T-cell (primary cell): ENCODE results near the gene SEC61B. TPM values are rescaled to one million over a fixed set of nuclear protein-coding genes. Genes with fewer than 3 reads are reported as not detected.

ENCODE experiments used
- ATAC-seq, 4 experiments: fragments of 200-7000 bp in 3 of 4; fragments of 150-1000 bp in 1 of 4; cut with Tn5 transposase; replicated peaks in 1 of 4; 1 replicate in 3 of 4; 2 replicates in 1 of 4; pipeline ENCODE4 v1.10.0; 2021; ENCODE audit warnings: moderate library complexity in 3 of 4, mild to moderate bottlenecking in 2 of 4, moderate number of reproducible peaks in 1 of 4
- CTCF ChIA-PET, 2 donors: fragments of 300-600 bp; sonication (Branson Sonifier 250); formaldehyde crosslinking; loops; one replicate each; lab custom pipeline; 2022; ENCODE audit warnings: antibody characterized with exemption in 2 of 2; lab: Charles Lee
- POLR2A ChIA-PET, 2 donors: fragments of 300-600 bp; sonication (Branson Sonifier 250); formaldehyde crosslinking; loops; one replicate each; lab custom pipeline; 2022; ENCODE audit warnings: antibody characterized with exemption in 2 of 2; lab: Charles Lee
- DNase-seq, 35 experiments: peaks; one replicate each; pipeline versions ENCODE4 v3.0.0 to v3.0.0-alpha.2; 2013 to 2023
- H3K27ac ChIP-seq: one replicate; pipeline ENCODE4 v1.5.1; 2013; ENCODE audit warnings: low read length
- H3K27me3 ChIP-seq, 2 experiments: replicated peaks in 1 of 2; 1 replicate in 1 of 2; 2 replicates in 1 of 2; pipeline versions ENCODE4 v1.6.1 to v1.7.0; 2013; ENCODE audit warnings: low read length in 1 of 2, mixed read lengths in 1 of 2; ENCODE audit not compliant: control insufficient read depth in 2 of 2, insufficient read depth in 2 of 2; ENCODE audit errors: extremely low read depth in 1 of 2
- H3K36me3 ChIP-seq, 2 donors: 1 replicate in 1 of 2; 2 replicates in 1 of 2; pipeline versions ENCODE4 v1.6.1 to v1.7.0; 2013; ENCODE audit warnings: low read length in 1 of 2; ENCODE audit not compliant: control insufficient read depth in 2 of 2, insufficient read depth in 1 of 2; ENCODE audit errors: extremely low read depth in 1 of 2
- H3K4me1 ChIP-seq, 2 experiments: 1 replicate in 1 of 2; 2 replicates in 1 of 2; pipeline versions ENCODE4 v1.6.1 to v1.7.0; 2013; ENCODE audit warnings: low read length in 2 of 2, mixed read lengths in 1 of 2; ENCODE audit not compliant: insufficient read depth in 2 of 2, control insufficient read depth in 1 of 2; ENCODE audit errors: extremely low read depth in 1 of 2
- H3K4me3 ChIP-seq, 2 donors: 1 replicate in 1 of 2; 2 replicates in 1 of 2; pipeline versions ENCODE4 v1.5.1 to v1.7.0; 2013; ENCODE audit warnings: mild to moderate bottlenecking in 2 of 2, low read length in 1 of 2, moderate library complexity in 1 of 2; ENCODE audit not compliant: control insufficient read depth in 1 of 2; ENCODE audit errors: extremely low read depth in 1 of 2
- H3K9me3 ChIP-seq: 2 replicates; pipeline ENCODE4 v1.7.0; 2013
- H3K27ac Mint-ChIP-seq, 2 donors: one replicate each; pipeline ENCODE4 v1.8.0; 2020 to 2021; ENCODE audit warnings: mild to moderate bottlenecking in 2 of 2, mixed read lengths in 2 of 2
- H3K27me3 Mint-ChIP-seq, 2 donors: one replicate each; pipeline ENCODE4 v1.8.0; 2021 to 2022; ENCODE audit warnings: mixed read lengths in 2 of 2
- H3K36me3 Mint-ChIP-seq: one replicate; pipeline ENCODE4 v1.8.0; 2021; ENCODE audit warnings: mixed read lengths
- H3K4me1 Mint-ChIP-seq, 3 donors: one replicate each; pipeline ENCODE4 v1.8.0; 2020 to 2022; ENCODE audit warnings: mixed read lengths in 3 of 3, mild to moderate bottlenecking in 1 of 3
- H3K4me3 Mint-ChIP-seq, 3 donors: one replicate each; pipeline ENCODE4 v1.8.0; 2020 to 2022; ENCODE audit warnings: mild to moderate bottlenecking in 3 of 3, mixed read lengths in 3 of 3, moderate library complexity in 3 of 3
- H3K9me3 Mint-ChIP-seq, 3 donors: one replicate each; pipeline ENCODE4 v1.8.0; 2020 to 2022; ENCODE audit warnings: mixed read lengths in 3 of 3
- WGBS: methylation state at CpG from one replicate; pipeline ENCODE4 v1.1.5; 2013; ENCODE audit warnings: missing lambda C conversion rate; ENCODE audit not compliant: insufficient coverage; 5-methylcytosine and 5-hydroxymethylcytosine counted together
- total RNA-seq, 35 experiments: library from RNA in 6 of 35; stranded (reverse) in 6 of 35; fragments of 120-200 nt in 1 of 35; gene quantifications; one replicate each; pipeline versions ENCODE4 v1.2.1 to v1.2.4 and lab custom pipeline; 2013 to 2026

SEC61B gene
- total RNA-seq, 5 donors from 2014 or later (not counting 1 experiment from before 2014, with no cell fraction given), result 54.9 to 91.5 (median 84.0) TPM

DNA sequence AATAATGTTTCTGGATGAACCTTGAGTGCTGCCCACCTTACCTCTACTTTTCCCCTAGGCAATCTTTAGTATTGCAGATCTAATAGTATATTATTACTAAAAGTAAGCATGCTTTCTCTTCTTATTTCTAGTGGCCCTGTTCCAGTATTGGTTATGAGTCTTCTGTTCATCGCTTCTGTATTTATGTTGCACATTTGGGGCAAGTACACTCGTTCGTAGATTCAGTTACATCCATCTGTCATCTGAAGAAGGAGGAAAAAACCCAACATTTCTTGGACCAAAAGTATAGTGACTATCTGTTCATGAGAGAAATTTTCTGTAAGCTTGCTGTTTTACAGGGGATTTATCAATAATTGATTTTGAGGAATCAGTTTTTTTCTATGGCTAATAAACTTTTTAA is 8.1 kb downstream of the SEC61B start:
- WGBS, result no CpG with 5 or more reads among the region's 3 CpGs
- no peak overlapping the region for H3K4me3 Mint-ChIP-seq
- Histone ChIP-seq H3K27me3 (no peaks in the 10 kb centered on the region), H3K4me3 (no peak overlapping the region), H3K36me3 (peaks cover 9 to 61% of the 10 kb centered on the region in 2 donors), H3K4me1 (no peaks in the 10 kb centered on the region), H3K9me3 (no peaks in the 10 kb centered on the region), H3K27ac (no peak overlapping the region)
- no peak for ATAC-seq
- ChIA-PET POLR2A (no interaction called here), CTCF (interaction anchor here in 1 of 2 donors (0.6 kb wide), 1 partner anchor 380 kb away, joined by 3 read pairs; no protein-coding TSS in a partner anchor)
- no peaks in the 10 kb centered on the region for H3K27me3 Mint-ChIP-seq
- no peak for DNase-seq
- H3K9me3 Mint-ChIP-seq, result no peaks in the 10 kb centered on the region
- H3K36me3 Mint-ChIP-seq, result peaks cover 42% of the 10 kb centered on the region
- H3K4me1 Mint-ChIP-seq, result peaks cover 20 to 25% (median 21%) of the 10 kb centered on the region in 3 donors
- H3K27ac Mint-ChIP-seq, result no peak overlapping the region

DNA sequence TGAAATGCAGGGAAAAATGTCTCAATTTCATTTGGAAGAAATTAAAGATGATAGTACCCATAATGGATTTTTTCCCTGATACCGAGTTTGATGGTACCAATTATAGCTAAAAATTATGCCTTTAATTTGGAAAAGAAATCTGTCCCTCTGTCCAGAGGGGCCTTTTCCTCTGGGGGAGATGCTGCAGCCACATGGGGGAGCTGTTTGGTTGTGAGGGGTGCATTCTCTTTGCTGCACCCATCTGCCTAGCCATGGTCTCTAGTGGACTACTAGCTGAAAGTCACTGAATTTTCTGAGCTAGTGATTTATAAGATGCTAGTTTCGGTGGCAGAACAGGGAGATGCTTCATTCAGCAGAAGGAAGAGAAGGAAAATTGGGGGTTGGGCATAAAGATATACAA is 9.6 kb downstream of the SEC61B start:
- POLR2A ChIA-PET, result interaction anchor here (1.0 to 3.3 kb wide), 2 partner anchors 9 kb away, joined by 4 to 13 read pairs; partner anchors contain the start of genes SEC61B (in 2 of the 2) and ALG2 (in 1 of the 2)
- H3K36me3 Mint-ChIP-seq, result peaks cover 40% of the 10 kb centered on the region
- no peak overlapping the region for H3K4me3 Mint-ChIP-seq
- peaks cover 13 to 22% (median 13%) of the 10 kb centered on the region in 3 donors for H3K4me1 Mint-ChIP-seq
- Histone ChIP-seq H3K36me3 (peaks cover 3 to 52% of the 10 kb centered on the region in 2 donors), H3K27ac (no peak overlapping the region), H3K4me3 (no peak overlapping the region), H3K27me3 (no peaks in the 10 kb centered on the region), H3K9me3 (no peaks in the 10 kb centered on the region), H3K4me1 (no peaks in the 10 kb centered on the region)
- 100% methylated on average over 1 of the region's 2 CpGs for WGBS
- no peaks in the 10 kb centered on the region for H3K27me3 Mint-ChIP-seq
- ATAC-seq (no peak), DNase-seq (peak in 11 of 35 experiments; percentile 6 to 35 (median 23))
- CTCF ChIA-PET, result interaction anchor here (0.5 to 1.9 kb wide), 9 partner anchors 9 to 1182 kb away, joined by 3 to 9 read pairs (median 4); partner anchors contain the start of genes ALG2 (in 2 of the 2) and SEC61B (in 2 of the 2)
- H3K27ac Mint-ChIP-seq, result no peak overlapping the region
- H3K9me3 Mint-ChIP-seq, result no peaks in the 10 kb centered on the region

DNA sequence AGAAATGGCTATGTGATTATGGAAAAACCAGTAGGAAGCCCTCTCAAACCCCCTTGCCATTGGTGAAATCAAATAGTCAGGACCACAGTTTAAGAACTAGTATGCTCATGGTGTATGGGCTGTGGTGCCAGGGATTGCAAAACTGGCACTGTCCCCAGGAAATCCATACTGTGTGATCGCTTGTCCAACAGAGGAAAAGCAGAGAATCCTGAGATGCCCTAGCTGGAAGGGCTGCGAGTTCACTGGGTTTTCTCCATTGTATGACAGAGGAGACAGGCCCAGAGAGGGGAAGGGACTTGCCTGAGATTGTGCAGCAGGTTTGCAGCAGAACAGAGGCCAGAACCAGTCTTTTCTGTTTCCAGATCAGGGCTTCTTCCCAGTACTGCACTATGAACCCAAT is 12.5 kb downstream of the SEC61B start:
- ATAC-seq (no peak), DNase-seq (no peak)
- ChIA-PET CTCF (no interaction called here), POLR2A (no interaction called here)
- Mint-ChIP-seq H3K9me3 (no peaks in the 10 kb centered on the region), H3K36me3 (peaks cover 41% of the 10 kb centered on the region), H3K4me3 (no peak overlapping the region), H3K27ac (no peak overlapping the region), H3K27me3 (no peaks in the 10 kb centered on the region), H3K4me1 (peaks cover 5 to 11% (median 7%) of the 10 kb centered on the region in 3 donors)
- H3K9me3 ChIP-seq, result no peaks in the 10 kb centered on the region
- H3K36me3 ChIP-seq, result peaks cover 0 to 32% of the 10 kb centered on the region in 2 donors
- no peaks in the 10 kb centered on the region for H3K27me3 ChIP-seq
- no peak overlapping the region for H3K4me3 ChIP-seq
- 95% methylated on average over 2 of the region's 2 CpGs for WGBS
- H3K4me1 ChIP-seq, result no peaks in the 10 kb centered on the region
- no peak overlapping the region for H3K27ac ChIP-seq

DNA sequence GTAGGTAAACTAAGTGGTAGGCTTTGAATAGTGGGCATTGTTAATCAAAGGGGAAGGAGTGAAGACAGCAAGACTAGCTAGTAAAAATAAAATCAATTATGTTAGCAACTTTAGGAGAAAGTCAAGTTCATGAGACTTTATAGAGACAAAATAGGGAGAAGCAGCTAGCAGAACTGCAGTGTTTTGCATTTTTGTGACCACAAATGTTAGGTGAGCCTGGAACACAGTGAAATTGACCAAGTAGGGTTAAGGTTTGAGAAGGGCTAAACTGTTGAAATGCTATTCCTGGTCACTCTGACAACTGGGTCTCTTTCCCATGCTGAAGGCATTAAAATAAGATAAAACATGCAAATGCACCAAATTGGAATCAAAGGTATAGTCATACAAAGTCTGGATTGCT is 13.0 kb downstream of the SEC61B start:
- ChIA-PET POLR2A (no interaction called here), CTCF (no interaction called here)
- Mint-ChIP-seq H3K27me3 (no peaks in the 10 kb centered on the region), H3K27ac (no peak overlapping the region), H3K36me3 (peaks cover 46% of the 10 kb centered on the region), H3K4me3 (no peak overlapping the region), H3K4me1 (peaks cover 5 to 11% (median 7%) of the 10 kb centered on the region in 3 donors), H3K9me3 (no peaks in the 10 kb centered on the region)
- peaks cover 0 to 31% of the 10 kb centered on the region in 2 donors for H3K36me3 ChIP-seq
- no peak for ATAC-seq
- H3K27me3 ChIP-seq, result no peaks in the 10 kb centered on the region
- no peak for DNase-seq
- no peaks in the 10 kb centered on the region for H3K4me1 ChIP-seq
- no peaks in the 10 kb centered on the region for H3K9me3 ChIP-seq
- H3K27ac ChIP-seq, result no peak overlapping the region
- H3K4me3 ChIP-seq, result no peak overlapping the region

DNA sequence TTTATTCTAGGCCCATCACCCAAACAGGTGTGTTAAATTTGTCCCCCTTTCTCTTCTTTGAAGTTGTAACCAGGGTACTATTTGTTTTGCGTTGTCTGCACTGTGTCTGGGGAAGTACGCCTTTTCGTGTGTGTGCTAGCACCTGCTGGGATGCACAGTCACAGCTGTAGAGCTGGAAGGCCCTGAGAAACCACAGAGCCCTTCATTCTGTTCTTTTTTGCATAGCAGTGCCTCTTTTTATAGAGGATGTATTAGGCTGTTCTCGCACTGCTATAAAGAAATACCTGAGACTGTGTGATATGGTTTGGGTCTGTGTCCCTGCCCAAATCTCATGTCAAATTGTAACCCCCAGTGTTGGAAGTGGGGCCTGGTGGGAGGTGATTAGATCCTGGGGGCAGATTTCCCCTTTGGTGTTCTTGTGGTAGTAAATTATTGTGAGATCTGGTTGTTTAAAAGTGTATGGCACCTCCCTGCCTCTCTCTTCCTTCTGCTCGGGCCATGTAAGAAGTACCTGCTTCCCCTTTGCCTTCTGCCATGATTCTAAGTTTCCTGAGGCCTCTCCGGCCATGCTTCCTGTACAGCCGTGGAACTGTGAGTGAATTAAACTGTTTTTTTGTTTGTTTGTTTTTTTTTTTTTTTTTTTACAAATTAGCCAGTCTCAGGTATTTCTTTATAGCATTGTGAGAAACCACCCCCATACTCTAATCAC is 14.0 kb downstream of the SEC61B start:
- no peak overlapping the region for H3K27ac ChIP-seq
- no peaks in the 10 kb centered on the region for H3K9me3 ChIP-seq
- H3K4me1 Mint-ChIP-seq, result peaks cover 5 to 11% (median 7%) of the 10 kb centered on the region in 3 donors
- 36% methylated on average over 2 of the region's 7 CpGs for WGBS
- H3K27ac Mint-ChIP-seq, result peak overlapping the region; percentile 13 to 28
- CTCF ChIA-PET, result no interaction called here
- peaks cover 0 to 21% of the 10 kb centered on the region in 2 donors for H3K36me3 ChIP-seq
- no peak overlapping the region for H3K4me3 ChIP-seq
- H3K27me3 ChIP-seq, result no peaks in the 10 kb centered on the region
- POLR2A ChIA-PET, result no interaction called here
- DNase-seq (peak in 2 of 35 experiments; percentile 10 to 21), ATAC-seq (peak in 1 of 4 experiments; percentile 83)
- H3K9me3 Mint-ChIP-seq, result no peaks in the 10 kb centered on the region
- H3K27me3 Mint-ChIP-seq, result no peaks in the 10 kb centered on the region
- H3K4me3 Mint-ChIP-seq, result no peak overlapping the region
- H3K36me3 Mint-ChIP-seq, result peaks cover 42% of the 10 kb centered on the region
- H3K4me1 ChIP-seq, result no peaks in the 10 kb centered on the region

DNA sequence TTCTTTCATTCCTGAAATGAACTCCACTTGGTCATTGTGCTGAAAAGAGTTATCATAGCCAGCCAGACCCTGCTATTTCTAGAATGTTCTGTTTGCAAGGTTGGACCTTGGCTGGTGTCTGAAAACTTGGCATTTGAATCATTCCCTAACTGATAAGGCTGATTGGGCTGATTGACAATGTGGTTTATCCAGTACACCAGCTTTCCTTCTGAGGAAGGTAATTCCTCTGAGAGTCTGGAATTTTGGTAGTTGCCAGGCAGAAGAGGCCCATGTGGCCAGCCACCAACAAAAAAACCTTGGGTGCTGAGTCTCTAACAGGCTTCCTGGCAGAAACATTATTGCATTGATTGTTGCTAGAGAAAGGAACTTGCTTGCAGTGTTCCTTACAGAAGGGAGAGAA is 15.3 kb downstream of the SEC61B start:
- H3K27me3 ChIP-seq, result no peaks in the 10 kb centered on the region
- no peak for DNase-seq
- H3K4me3 ChIP-seq, result no peak overlapping the region
- H3K9me3 Mint-ChIP-seq, result no peaks in the 10 kb centered on the region
- H3K27ac Mint-ChIP-seq, result no peak overlapping the region
- no peaks in the 10 kb centered on the region for H3K27me3 Mint-ChIP-seq
- H3K4me3 Mint-ChIP-seq, result no peak overlapping the region
- peaks cover 44% of the 10 kb centered on the region for H3K36me3 Mint-ChIP-seq
- no peaks in the 10 kb centered on the region for H3K4me1 ChIP-seq
- POLR2A ChIA-PET, result no interaction called here
- H3K27ac ChIP-seq, result no peak overlapping the region
- CTCF ChIA-PET, result interaction anchor here in 1 of 2 donors (0.5 kb wide), 1 partner anchor 11 kb away, joined by 4 read pairs; no protein-coding TSS in a partner anchor
- peaks cover 5 to 11% (median 7%) of the 10 kb centered on the region in 3 donors for H3K4me1 Mint-ChIP-seq
- ATAC-seq, result no peak
- peaks cover 0 to 13% of the 10 kb centered on the region in 2 donors for H3K36me3 ChIP-seq
- no peaks in the 10 kb centered on the region for H3K9me3 ChIP-seq
